ENCODE data around the gene TMEM120A. TPM values are rescaled to one million over a fixed set of nuclear protein-coding genes. Genes with fewer than 3 reads are reported as not detected.

Gene TMEM120A
- total RNA-seq, 1 donor from 2014 or later, result 9.4 TPM

GRCh38 chr7:75995052-75995471, 667 bp upstream of the TMEM120A start:
- peaks cover 24% of the 10 kb centered on the region for H3K36me3 Mint-ChIP-seq
- peaks cover 15% of the 10 kb centered on the region for H3K27me3 Mint-ChIP-seq (ENCODE audit: insufficient read depth, low read depth)
- peak overlapping the region; percentile 33 for H2AFZ ChIP-seq (replicated peaks)
- peak overlapping the region; percentile 35 for H3K27ac ChIP-seq
- H3K79me2 ChIP-seq (ENCODE audit: low read depth), result no peaks in the 10 kb centered on the region
- peak overlapping the region; percentile 84 for H3K4me3 Mint-ChIP-seq
- H3K9me3 ChIP-seq (ENCODE audit: low read depth), result no peaks in the 10 kb centered on the region
- H3K4me1 ChIP-seq, result peaks cover 21% of the 10 kb centered on the region
- peak overlapping the region; percentile 68 for H3K4me3 ChIP-seq
- peak overlapping the region; percentile 66 for H3K27ac Mint-ChIP-seq
- H3K4me2 ChIP-seq, result peak overlapping the region; percentile 92
- H3K4me1 Mint-ChIP-seq, result peaks cover 26% of the 10 kb centered on the region
- peaks cover 6% of the 10 kb centered on the region for H4K20me1 ChIP-seq (ENCODE audit: low read depth)
- no peak for TF ChIP-seq EZH2 (IDR thresholded peaks at IDR 0.05)
- H3K27me3 ChIP-seq, result no peaks in the 10 kb centered on the region
- no peaks in the 10 kb centered on the region for H3K36me3 ChIP-seq
- DNase-seq (ENCODE audit: low spot score), result peak; percentile 21
- H3K9me3 Mint-ChIP-seq, result peaks cover 2% of the 10 kb centered on the region
- no peak overlapping the region for H3K9ac ChIP-seq
- peaks cover 25% of the 10 kb centered on the region for H3F3A ChIP-seq (ENCODE audit: low read depth)

- Histone ChIP-seq H3K27me3 (no peaks in the 10 kb centered on the region), H2AFZ (replicated peaks) (peak overlapping the region; percentile 20), H3K79me2 (ENCODE audit: low read depth) (no peaks in the 10 kb centered on the region), H3K9ac (no peak overlapping the region), H3K4me1 (peaks cover 27% of the 10 kb centered on the region), H3F3A (ENCODE audit: low read depth) (peaks cover 28% of the 10 kb centered on the region), H3K4me3 (peak overlapping the region; percentile 68), H3K36me3 (no peaks in the 10 kb centered on the region), H3K27ac (no peak overlapping the region), H4K20me1 (ENCODE audit: low read depth) (peaks cover 6% of the 10 kb centered on the region), H3K4me2 (peak overlapping the region; percentile 92), H3K9me3 (ENCODE audit: low read depth) (no peaks in the 10 kb centered on the region)
- peaks cover 32% of the 10 kb centered on the region for H3K4me1 Mint-ChIP-seq
- TF ChIP-seq EZH2 (IDR thresholded peaks at IDR 0.05) (no peak), EZH2phosphoT487 (IDR thresholded peaks at IDR 0.05) (no peak)
- TF ChIP-seq, protein P1, sequence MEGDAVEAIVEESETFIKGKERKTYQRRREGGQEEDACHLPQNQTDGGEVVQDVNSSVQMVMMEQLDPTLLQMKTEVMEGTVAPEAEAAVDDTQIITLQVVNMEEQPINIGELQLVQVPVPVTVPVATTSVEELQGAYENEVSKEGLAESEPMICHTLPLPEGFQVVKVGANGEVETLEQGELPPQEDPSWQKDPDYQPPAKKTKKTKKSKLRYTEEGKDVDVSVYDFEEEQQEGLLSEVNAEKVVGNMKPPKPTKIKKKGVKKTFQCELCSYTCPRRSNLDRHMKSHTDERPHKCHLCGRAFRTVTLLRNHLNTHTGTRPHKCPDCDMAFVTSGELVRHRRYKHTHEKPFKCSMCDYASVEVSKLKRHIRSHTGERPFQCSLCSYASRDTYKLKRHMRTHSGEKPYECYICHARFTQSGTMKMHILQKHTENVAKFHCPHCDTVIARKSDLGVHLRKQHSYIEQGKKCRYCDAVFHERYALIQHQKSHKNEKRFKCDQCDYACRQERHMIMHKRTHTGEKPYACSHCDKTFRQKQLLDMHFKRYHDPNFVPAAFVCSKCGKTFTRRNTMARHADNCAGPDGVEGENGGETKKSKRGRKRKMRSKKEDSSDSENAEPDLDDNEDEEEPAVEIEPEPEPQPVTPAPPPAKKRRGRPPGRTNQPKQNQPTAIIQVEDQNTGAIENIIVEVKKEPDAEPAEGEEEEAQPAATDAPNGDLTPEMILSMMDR (IDR thresholded peaks at IDR 0.05), result no peak
- peaks cover 24% of the 10 kb centered on the region for H3K36me3 Mint-ChIP-seq
- H3K4me3 Mint-ChIP-seq, result peak overlapping the region; percentile 83
- DNase-seq (ENCODE audit: low spot score), result peak; percentile 88
- H3K27ac Mint-ChIP-seq, result no peak overlapping the region
- peaks cover 19% of the 10 kb centered on the region for H3K27me3 Mint-ChIP-seq (ENCODE audit: insufficient read depth, low read depth)
- H3K9me3 Mint-ChIP-seq, result peaks cover 2% of the 10 kb centered on the region
These were observed 557 bp downstream of the TMEM120A start for GRCh38 chr7:75993689-75994387.

DNA sequence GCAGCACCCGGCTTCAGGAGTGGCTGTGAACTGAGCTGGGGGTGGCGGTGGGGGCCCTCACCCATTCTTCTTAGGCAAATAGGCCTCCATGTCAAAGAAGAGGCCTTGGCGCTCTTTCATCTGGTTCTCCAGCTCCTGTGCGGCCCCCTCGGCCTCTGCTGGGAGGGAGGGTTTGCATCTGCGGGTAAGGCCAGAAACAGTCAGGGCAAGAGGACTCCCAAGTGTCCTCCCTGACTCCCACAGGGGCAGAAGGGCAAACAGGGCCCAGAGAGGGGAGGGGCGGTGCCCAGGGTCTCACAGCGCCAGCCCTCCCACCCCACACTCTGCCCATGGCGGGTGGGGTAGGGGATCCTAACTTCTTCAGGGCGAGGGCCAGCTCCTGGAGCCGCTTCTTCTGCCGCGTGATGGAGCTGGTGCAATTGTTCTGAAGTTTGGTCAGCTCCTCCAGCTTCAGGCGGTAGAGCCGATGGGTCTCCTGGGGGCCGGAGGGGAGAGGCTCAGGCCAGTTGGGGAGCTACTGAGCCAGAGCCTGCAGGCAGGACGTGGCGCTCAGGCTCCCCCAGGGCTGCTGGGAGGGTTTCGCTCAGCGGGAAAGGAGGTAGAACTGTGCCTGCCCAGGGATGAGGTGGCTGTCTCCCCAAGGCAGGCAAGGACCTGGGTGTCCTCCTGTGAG, 2.2 kb downstream of the TMEM120A start:
- DNase-seq (ENCODE audit: low spot score), result no peak
- peaks cover 19% of the 10 kb centered on the region for H3K36me3 Mint-ChIP-seq
- TF ChIP-seq, protein P1 (IDR thresholded peaks at IDR 0.05), result no peak
- TF ChIP-seq EZH2phosphoT487 (IDR thresholded peaks at IDR 0.05), result no peak
- TF ChIP-seq EZH2 (IDR thresholded peaks at IDR 0.05), result no peak
- Histone ChIP-seq H3K36me3 (no peaks in the 10 kb centered on the region), H3K27ac (no peak overlapping the region), H3K27me3 (no peaks in the 10 kb centered on the region), H3K79me2 (ENCODE audit: low read depth) (no peaks in the 10 kb centered on the region), H3K9me3 (ENCODE audit: low read depth) (no peaks in the 10 kb centered on the region), H3K9ac (no peak overlapping the region), H4K20me1 (ENCODE audit: low read depth) (peaks cover 6% of the 10 kb centered on the region), H3K4me3 (no peak overlapping the region), H3F3A (ENCODE audit: low read depth) (peaks cover 28% of the 10 kb centered on the region), H3K4me1 (peaks cover 27% of the 10 kb centered on the region), H2AFZ (replicated peaks) (no peak overlapping the region), H3K4me2 (no peak overlapping the region)
- no peak overlapping the region for H3K27ac Mint-ChIP-seq
- H3K27me3 Mint-ChIP-seq (ENCODE audit: insufficient read depth, low read depth), result peaks cover 16% of the 10 kb centered on the region
- no peaks in the 10 kb centered on the region for H3K9me3 Mint-ChIP-seq
- peaks cover 32% of the 10 kb centered on the region for H3K4me1 Mint-ChIP-seq
- H3K4me3 Mint-ChIP-seq, result no peak overlapping the region

Measured in neural progenitor cell (in vitro differentiated cells).